Measurements from ENCODE around the gene MGRN1.

MGRN1 gene

GRCh38 chr16:4689091-4689671, 64.6 kb downstream of the MGRN1 start:
- no peak overlapping the region for H3K4me3 ChIP-seq (ENCODE audit: low read depth, low read length)
- TF ChIP-seq CTCF (IDR thresholded peaks at IDR 0.05; ENCODE audit: low read depth, low read length), result no peak

DNA sequence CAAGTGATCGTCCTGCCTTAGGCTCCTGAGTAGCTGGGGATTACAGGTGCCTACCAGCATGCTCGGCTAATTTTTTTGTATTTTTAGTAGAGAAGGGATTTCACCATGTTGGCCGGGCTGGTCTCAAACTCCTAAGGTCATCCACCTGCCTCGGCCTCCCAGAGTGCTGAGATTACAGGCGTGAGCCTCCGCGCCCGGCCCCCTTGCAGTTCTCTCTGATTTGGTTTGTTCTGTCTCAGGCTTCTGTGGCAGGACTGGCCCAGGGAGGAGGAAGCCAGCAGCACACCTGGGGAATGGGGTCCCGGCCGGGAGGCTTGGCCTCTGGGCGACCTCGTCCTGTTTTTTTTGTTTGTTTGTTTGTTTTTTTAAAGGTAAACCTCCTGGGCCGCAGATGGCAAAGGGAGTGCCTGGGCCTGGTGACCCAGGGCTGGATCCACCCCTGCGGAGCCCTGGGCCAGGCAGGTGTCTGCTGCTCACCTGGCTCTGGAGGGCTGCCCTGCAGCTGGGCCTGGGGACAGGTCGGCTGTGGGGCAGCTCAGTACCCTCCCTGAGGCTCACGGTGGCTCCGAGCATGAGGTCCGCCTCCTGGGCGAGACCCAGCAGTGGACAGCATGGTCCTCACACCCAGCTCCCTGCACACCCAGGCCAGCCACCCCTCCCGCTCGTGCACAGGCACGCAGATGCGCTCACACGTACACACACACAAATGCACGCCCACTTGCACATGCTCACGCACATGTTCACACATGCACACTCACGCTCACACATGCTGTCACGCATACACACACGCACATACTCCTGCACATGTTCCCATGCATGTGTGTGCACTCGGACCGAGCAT, 65.5 kb downstream of the MGRN1 start:
- H3K4me3 ChIP-seq (ENCODE audit: low read depth, low read length), result no peak overlapping the region
- no peak for TF ChIP-seq CTCF (IDR thresholded peaks at IDR 0.05; ENCODE audit: low read depth, low read length)

DNA sequence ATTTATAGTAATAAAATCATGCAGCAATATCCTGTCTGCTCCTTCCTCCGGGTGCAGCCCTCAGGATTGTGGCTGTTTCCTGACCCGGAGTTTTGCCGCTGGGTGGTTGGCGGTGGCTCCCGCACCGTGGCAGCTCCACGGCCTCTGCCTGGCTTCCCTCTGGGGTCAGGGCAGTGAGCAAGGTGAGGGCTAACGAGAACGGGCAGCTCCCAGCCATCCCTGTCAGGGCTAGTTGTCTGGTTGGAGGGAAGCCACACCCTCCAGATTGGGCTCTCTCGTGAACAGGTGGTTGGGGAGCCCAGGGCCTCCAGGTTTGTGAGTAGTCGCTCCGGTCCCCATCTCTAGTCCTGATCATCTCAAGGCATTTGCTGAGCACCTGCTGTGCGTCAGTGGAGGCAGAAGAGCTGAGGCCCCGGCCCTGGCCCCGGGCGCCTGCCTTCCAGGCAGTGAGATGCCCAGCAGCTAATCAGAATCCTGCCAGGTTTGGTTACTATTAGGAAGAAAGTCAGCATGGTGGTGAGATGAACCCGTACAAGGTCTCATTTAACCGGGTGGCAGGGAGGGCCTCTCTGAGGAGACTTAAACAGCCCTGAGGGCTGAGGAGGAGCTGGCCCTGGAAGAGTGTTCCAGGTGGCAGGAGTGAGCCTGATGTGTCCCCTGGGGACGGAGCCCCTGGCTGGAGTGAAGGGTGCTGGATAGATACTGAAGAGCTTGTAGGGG, 66.5 kb downstream of the MGRN1 start:
- TF ChIP-seq CTCF (IDR thresholded peaks at IDR 0.05; ENCODE audit: low read depth, low read length), result no peak
- no peak overlapping the region for H3K4me3 ChIP-seq (ENCODE audit: low read depth, low read length)

GRCh38 chr16:4691666-4692412, 67.2 kb downstream of the MGRN1 start:
- no peak for TF ChIP-seq CTCF (IDR thresholded peaks at IDR 0.05; ENCODE audit: low read depth, low read length)
- H3K4me3 ChIP-seq (ENCODE audit: low read depth, low read length), result no peak overlapping the region

GRCh38 chr16:4692460-4693295, 68.1 kb downstream of the MGRN1 start:
- no peak for TF ChIP-seq CTCF (IDR thresholded peaks at IDR 0.05; ENCODE audit: low read depth, low read length)
- H3K4me3 ChIP-seq (ENCODE audit: low read depth, low read length), result peak overlapping the region; percentile 80

DNA sequence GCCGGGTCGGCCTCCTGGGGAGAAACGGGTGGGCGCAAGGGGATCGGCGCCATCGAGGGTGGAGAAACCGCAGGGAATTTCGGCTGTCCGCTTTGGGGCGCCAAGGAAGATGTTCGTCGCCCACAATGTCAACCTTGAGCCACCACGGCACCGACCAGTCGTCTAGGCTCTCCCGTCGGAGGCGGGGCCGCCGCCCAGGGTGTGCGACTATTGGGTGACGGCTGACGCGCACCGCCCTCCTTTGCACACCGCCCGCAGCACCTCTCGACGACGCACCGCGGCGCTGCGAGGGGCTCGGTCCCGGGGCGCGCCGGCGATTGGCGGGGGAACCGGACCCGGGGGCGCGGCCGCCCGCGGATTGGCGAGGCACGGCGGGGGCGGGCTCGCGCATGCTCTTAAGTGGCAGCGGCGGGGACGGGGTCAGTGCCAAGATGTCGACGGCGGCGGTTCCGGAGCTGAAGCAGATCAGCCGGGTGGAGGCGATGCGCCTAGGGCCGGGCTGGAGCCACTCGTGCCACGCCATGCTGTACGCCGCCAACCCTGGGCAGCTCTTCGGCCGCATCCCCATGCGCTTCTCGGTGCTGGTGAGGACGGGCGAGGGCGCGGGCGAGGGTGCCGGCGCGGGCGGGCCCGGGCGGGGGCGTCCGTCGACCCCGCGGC, 68.8 kb downstream of the MGRN1 start, which contains the start of gene NUDT16L1:
TSS of gene NUDT16L1 (plus strand) at position 267 of the 660 bp plus-strand sequence. CDS start at position 432, 165 bp downstream.
- no peak for TF ChIP-seq CTCF (IDR thresholded peaks at IDR 0.05; ENCODE audit: low read depth, low read length)

More for the DNA sequence above, 68.8 kb downstream of the MGRN1 start, which contains the start of gene NUDT16L1:
- H3K4me3 ChIP-seq (ENCODE audit: low read depth, low read length), result peak within 1 kb of the TSS; percentile 80
